Epithelial cell of esophagus (primary cell): ENCODE measurements around the gene TRUB2.

Experiments
- DNase-seq: peaks from one replicate; pipeline ENCODE4 v3.0.0; 2010; ENCODE audit warnings: low read depth
- H3K4me3 ChIP-seq: 2 replicates; pipeline ENCODE4 v1.5.1; 2011; ENCODE audit warnings: mild to moderate bottlenecking, low read length, control low read depth
- TF ChIP-seq, protein P1 (sequence below): IDR thresholded peaks from 2 replicates; pipeline ENCODE4 v1.5.1; 2011; ENCODE audit warnings: low read depth, mild to moderate bottlenecking, low read length, control low read depth, inconsistent platforms; ENCODE audit not compliant: insufficient read depth; ENCODE audit errors: missing control alignments

The TRUB2 gene

DNA sequence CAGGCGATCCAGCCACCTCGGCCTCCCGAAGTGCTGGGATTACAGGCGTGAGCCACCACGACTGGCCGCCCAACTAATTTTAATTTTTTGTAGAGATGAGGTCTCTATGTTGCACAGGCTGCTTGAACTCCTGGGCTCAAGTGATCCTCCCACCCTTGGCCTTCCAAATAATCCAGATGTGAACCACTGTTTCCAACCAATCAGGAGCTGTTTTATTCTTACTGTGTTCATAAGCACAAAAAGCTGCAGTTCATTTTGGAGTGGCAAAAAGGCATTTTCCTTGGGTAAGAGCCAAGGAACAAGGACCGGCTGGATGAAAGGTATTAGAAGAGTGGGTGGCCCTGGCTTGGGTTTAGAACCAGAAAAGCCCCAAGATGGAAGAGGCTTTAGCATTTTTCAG is 12.9 kb upstream of the TRUB2 start:
- TF ChIP-seq, protein P1, sequence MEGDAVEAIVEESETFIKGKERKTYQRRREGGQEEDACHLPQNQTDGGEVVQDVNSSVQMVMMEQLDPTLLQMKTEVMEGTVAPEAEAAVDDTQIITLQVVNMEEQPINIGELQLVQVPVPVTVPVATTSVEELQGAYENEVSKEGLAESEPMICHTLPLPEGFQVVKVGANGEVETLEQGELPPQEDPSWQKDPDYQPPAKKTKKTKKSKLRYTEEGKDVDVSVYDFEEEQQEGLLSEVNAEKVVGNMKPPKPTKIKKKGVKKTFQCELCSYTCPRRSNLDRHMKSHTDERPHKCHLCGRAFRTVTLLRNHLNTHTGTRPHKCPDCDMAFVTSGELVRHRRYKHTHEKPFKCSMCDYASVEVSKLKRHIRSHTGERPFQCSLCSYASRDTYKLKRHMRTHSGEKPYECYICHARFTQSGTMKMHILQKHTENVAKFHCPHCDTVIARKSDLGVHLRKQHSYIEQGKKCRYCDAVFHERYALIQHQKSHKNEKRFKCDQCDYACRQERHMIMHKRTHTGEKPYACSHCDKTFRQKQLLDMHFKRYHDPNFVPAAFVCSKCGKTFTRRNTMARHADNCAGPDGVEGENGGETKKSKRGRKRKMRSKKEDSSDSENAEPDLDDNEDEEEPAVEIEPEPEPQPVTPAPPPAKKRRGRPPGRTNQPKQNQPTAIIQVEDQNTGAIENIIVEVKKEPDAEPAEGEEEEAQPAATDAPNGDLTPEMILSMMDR, result no peak
- no peak for DNase-seq
- no peak overlapping the region for H3K4me3 ChIP-seq

DNA sequence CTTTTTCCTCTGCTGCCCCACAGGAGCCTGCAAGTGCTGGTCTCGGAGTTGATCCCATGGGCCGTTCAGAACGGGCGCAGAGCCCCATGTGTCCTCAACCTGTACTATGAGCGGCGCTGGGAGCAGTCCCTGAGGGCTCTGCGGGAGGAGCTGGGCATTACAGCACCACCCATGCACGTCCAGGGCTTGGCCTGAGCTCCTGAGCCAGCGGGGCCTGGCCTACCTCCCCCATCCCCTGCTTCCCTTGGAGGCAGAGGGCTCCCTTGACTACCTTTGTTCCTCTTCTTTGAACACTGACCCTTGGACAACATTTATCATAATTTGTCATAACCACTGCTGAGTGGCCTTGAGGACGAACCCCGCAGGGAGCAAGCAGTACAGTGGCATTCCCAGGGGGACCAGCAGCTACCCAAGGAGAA is 11.2 kb upstream of the TRUB2 start:
- TF ChIP-seq, protein P1, result no peak
- H3K4me3 ChIP-seq, result no peak overlapping the region
- no peak for DNase-seq

DNA sequence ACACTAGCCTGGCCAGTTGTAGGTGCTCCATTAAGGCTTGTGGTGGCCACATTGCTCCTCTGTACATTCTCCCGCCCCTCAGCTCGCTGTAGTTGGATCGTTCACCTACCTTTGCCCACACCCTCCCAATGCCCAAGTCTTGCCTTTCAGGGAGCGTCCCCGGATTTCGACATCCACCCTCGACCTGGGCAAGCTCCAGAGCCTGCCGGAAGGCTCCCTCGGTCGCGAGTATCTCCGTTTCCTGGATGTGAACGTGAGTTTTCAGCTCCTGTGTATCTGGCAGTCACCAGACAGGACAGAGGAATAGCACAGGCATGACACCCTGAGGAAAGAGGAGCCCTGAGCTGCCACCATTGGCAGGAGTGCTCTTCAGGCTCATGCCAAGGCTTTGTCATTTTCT is 3.4 kb upstream of the TRUB2 start:
- H3K4me3 ChIP-seq, result no peak overlapping the region
- no peak for DNase-seq
- TF ChIP-seq, protein P1, result no peak

DNA sequence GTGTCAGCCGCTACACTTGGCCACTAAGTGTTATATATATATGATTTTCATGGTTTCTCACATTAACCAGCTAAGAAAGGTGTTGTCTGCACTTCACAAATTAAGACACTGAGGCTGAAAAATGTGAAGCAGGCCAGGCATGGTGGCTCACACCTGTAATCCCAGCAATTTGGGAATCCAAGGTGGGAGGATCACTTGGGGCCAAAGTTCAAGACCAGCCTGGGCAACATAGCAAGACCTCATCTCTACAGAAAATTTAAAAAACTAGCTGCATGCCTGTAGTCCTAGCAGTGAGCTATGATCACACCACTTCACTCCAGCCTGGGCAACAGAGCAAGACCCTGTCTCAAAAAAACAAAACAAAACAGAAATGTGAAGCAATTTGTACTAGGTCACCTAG is 2.2 kb upstream of the TRUB2 start:
- no peak overlapping the region for H3K4me3 ChIP-seq
- TF ChIP-seq, protein P1, result no peak
- no peak for DNase-seq

DNA sequence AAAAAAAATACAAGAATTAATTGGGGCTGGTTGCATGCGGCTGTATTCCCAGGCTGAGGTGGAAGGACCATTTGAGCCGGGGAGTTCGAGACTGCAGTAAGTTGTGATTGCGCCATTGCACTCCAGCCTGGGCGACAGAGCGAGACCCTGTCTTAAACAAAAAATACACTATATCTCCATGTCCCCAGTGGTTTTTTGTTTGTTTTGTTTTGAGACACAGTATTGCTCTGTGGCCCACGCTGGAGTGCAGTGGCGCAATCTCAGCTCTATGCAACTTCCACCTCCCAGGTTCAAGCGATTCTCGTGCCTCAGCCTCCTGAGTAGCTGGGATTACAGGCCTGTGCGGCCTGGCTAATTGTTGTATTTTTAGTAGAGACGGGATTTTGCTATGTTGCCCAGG is 1.5 kb upstream of the TRUB2 start:
- TF ChIP-seq, protein P1, result no peak
- DNase-seq, result no peak
- peak overlapping the region; percentile 98 for H3K4me3 ChIP-seq

DNA sequence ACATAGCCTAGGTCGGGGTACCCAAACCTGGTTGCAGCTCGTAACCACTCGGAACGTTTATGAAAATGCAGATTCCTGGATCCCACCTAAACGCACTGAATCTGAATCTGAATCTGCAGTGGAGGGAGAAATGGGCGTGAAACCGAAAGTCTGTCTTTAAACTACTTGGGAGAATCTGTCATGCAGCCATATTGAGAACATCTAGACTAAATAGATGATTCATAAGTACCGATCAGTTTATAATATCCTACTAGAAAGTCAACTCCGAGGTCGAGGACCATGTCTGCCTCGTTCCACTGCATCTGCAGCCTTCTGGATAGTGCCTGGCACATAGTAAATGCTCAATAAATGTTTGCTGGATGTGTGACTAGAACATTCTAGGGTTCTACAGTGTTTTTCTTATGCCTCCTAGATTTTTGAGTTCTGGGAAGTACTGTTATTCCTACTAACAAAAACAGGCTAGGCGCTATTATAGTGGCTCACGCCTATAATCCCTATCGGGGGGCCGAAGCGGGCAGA is 1.0 kb upstream of the TRUB2 start:
- peak; percentile 28 for DNase-seq
- TF ChIP-seq, protein P1, result no peak

DNA sequence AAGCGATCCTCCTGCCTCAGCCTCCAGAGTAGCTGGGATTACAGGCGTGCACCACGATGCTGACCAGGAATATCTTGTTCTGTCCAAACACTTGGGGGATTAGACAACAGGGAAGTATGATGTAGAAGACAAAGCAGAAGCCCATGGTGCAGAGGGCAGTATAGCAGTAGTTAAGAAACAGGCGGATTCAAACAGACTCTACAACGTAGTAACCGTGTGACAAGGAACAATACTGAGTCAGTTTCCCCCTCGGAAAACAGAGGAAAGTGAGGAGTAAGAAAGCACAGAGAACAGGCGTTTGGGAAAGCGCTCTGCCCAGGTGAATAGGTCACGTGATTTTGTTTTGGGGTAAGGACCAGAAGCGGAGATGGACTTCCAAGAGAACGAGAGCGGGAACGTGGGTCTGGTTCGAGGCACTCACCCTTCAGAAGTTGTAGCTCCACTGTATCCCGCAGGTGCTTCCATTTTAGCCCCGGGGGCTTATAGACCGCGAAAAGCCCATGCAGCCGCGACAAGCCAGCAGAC is 306 bp downstream of the TRUB2 start:
- TF ChIP-seq, protein P1, result no peak
- peak overlapping the region; percentile 98 for H3K4me3 ChIP-seq
- DNase-seq, result no peak

More for the DNA sequence above, 1.0 kb upstream of the TRUB2 start:
- peak overlapping the region; percentile 98 for H3K4me3 ChIP-seq
